Myocyte (in vitro differentiated cells): ENCODE measurements around the gene DAG1. TPM values are rescaled to one million over a fixed set of nuclear protein-coding genes. Genes with fewer than 3 reads are reported as not detected.
"Not testable (repeated sequence)": the region's sequence is repeated elsewhere in the genome, so short reads cannot be mapped to it uniquely, and the experiment has no call there.

Experiments
- DNase-seq: peaks from one replicate; pipeline ENCODE4 v3.0.0-alpha.2; 2012; ENCODE audit warnings: low read depth
- total RNA-seq: library from RNA; depleted of rRNA; stranded (reverse); fragments of >200 nt; gene quantifications from 2 replicates; pipeline ENCODE4 v1.2.3, GENCODE V29; 2014

Gene DAG1
- total RNA-seq, 1 donor from 2014 or later, result 276 TPM

DNA sequence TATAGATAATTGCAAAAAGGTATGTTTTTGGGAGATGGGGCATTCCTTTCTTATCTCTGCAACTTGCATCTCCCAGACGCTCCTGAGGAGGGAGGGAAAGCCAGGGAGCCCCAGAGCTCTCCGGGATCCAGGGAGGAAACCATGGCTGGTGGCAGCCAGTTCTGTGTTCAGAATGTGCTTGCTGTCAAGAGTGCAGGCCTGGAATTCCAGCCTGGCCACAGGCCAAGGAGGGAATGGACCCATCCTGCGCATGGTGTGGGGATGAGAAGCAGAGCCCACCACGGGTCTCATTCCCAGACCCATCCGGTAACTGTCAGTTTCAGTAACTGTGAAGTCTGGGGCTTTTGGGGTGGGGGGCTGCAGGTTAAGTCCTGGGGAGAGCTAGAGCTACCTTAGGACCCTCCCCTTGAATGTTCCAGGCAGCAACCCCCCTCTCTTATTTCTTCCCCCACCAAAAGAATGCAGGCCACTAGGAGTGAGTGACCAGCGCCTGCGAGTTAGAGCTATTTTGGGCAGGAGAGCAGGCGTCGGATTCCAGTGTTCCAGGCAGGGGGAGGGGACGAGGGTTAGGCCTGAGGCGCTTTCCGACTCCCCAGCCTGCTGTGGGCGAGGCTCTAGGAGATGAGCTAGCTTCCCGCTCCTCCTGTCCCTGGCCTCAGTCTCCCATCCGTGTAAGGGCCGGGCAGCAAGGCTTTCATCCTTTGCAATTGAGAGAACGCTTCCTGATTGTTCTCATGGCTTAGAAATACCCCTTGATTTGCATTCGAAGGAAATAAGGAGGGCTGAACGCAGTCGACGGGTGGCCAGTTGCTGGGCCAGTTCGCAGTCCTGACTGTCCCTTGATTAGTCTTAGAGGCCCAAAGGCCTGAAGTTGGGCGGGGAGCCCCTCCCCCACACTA is 781 bp upstream of the DAG1 start:
- peak; percentile 96 for DNase-seq

DNA sequence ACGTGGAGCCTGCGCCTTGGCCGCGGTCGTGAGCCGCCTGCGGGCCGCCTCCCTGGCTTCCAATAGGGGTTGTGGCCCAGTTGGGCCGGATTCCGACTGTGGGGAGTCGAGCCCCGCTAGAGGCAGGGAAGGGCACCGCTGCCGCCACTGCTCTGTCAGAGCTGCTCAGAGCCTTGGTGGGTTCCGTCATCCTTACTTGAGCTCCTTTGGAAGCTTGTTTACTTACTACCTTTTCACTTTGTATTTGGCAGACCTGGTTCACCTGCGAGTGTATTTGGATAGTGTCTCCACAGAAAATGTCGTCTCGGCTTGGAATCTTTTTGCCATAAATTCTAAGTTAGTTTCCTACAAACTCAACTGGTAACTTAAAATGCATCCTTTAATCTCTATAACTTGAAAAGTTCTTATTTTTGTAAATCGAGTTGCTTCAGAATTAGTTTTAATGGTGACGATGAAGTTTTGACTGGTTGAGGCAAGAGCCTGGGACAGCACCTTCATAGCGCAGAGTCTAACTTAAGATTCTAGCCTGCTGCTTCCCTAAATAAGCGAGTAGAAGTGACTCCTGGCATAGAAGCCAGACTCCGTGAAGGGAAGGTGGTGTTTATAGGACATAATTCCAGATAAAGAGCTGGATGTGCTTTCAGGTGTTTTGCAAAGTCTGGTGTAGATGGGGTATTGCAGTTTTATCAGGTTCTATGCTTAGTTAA is 800 bp downstream of the DAG1 start:
- DNase-seq, result peak; percentile 32

DNA sequence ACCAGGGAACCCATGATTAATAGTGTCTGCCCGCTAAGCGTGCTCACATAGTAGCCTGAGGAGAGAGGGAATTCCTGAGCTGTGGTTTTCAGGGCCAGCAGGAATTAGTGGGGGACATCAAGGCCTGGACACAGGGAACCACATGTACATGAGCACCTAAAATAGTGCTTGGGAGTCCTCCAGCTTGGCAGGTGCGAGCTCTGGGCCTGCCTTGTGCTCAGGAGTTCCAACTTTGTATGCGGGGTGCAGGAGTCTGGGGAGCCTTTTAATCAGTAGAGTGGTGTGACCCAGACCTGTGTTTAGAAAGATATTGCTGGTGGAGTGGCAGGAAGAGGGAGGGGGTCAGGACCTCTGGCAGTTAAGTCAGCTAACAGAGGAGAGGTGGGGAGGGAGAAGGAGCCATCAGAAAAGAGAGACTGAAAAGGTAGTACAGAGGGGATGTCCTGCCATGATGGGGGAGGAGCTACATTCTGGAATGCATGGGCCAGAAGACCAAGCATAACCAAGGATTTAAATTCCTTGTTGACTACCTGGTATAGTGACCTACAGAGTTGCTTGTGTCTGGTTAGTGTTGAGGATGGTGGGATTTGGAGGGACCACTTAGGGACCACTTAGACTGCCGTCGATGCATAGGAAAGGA is 1.9 kb downstream of the DAG1 start:
- peak; percentile 95 for DNase-seq

DNA sequence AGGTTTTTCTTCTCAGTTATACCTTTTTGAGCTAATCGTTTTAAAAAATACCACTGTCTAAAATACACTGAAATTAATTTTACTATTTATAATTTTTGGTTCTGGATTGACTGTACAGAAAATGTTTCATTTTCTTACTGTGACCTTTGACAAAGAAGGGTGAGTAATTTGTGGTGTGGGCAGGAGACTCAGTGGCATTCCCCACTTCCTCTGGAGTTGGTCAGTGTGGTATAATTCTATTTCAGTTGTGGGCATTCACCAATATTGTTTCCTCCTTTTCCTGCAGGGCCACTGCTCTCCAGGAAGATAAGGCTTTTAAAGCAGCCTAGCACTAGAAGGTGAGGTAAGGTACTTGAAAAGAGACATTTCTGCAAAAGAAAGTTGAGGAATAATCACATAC is 6.5 kb downstream of the DAG1 start:
- peak; percentile 76 for DNase-seq

- DNase-seq, result no peak
These were observed 12.7 kb downstream of the DAG1 start for GRCh38 chr3:49482766-49483165.

- no peak for DNase-seq
These were observed 14.4 kb downstream of the DAG1 start for GRCh38 chr3:49484471-49484870.

GRCh38 chr3:49489247-49489646 is 19.2 kb downstream of the DAG1 start:
- no peak for DNase-seq

GRCh38 chr3:49492969-49493368 is 22.9 kb downstream of the DAG1 start:
- no peak for DNase-seq

- no peak for DNase-seq
These were observed 23.8 kb downstream of the DAG1 start for GRCh38 chr3:49493901-49494300.

DNA sequence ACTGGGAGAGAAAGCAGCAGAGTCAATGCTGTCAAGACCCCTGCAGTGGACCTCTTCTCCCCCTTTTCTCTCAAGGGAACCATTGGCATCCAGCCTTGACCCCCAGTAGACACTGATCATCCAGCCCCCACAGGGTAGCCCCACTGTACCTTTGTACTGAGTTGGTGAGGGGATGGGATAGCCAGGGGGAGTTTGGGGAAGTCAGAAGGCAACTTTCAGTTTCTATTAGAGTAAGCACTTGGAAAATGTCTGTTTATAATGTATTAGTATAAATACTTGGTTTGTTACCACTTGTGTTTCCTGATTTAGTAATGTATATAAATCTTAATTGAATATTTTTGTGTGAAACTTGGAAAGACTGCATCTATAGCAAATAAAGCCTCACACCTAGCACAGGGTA is 25.0 kb downstream of the DAG1 start:
- DNase-seq, result no peak

- DNase-seq, result not testable (repeated sequence)
These were observed 26.8 kb downstream of the DAG1 start for GRCh38 chr3:49496845-49497244.

- no peak for DNase-seq
These were observed 27.5 kb downstream of the DAG1 start for GRCh38 chr3:49497606-49498005.

DNA sequence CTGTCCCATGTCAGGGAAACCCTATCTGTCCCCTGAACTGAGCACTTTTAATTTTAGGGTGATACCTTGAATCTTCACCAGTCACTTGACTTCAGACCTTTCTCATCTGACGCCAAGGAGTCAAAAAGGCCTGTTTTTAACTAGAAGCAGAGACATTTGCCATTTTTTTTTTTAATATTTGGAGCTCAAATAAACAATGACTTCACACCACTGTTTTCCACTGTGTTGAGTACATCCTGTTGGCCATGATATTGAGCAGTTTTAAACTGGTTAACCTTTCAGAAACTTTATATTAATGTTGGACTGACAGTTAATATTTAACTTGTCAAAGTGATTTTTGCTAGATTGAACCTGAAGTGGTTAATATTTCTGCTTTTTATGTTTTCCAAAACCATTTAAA is 28.2 kb downstream of the DAG1 start:
- DNase-seq, result no peak

DNA sequence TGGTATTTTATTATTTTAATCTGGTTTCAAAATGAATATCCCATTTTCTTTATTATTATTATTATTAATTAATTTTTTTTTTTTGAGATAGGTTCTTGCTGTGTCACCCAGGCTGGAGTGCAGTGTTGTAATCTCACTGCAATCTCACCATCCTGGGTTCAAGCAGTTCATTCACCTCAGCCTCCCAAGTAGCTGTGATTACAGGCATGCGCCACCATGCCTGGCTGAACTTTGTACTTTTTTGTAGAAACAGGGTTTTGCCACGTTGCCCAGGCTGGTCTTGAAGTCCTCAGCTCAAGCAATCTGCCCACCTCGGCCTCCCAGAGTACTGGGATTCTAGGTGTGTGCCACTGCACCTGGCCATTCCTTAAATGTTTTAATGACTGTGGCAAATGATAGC is 28.6 kb downstream of the DAG1 start:
- DNase-seq, result no peak

GRCh38 chr3:49500205-49500731 is 30.2 kb downstream of the DAG1 start:
- no peak for DNase-seq

DNA sequence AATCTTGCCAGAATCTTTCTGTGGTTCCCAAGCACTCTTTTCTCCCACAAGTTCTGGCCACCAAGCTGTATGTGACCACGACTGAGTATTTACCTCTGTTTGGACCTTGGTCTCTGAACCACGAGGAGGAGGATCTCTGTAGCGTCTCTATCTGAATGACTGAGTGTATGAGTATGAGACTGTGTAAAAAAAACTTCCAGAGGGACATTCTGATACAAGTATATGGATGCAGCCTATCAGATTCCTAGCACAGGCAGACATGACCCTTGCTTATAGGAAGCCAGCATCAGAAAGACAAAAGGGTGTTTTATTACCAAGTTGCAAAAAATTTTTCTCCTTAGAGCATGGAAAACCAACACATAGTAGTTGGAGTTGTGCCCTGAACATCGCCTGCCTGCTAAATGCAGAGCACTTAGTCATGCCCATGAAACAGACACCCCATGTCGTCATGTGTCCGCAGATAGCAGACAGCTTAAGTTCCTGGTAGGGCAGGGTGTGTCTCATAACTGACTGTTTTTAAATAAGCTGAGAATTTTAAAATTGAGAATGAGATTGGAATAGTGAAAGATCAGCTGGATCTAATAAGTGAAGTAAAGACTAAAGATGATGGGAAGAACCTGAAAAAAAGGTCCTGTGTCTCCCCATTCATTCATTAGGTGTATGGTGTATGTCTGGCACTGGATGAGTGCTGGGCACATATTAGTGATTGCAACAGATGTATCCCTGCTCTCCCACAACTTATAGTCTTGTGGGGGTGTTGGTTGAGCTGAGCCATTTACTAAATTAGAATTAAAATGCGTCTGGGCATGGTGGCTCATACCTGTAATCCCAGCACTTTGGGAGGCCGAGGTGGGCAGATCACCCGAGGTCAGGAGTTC is 30.9 kb downstream of the DAG1 start:
- DNase-seq, result peak; percentile 97

- no peak for DNase-seq
These were observed 31.8 kb downstream of the DAG1 start for GRCh38 chr3:49501842-49502241.

DNA sequence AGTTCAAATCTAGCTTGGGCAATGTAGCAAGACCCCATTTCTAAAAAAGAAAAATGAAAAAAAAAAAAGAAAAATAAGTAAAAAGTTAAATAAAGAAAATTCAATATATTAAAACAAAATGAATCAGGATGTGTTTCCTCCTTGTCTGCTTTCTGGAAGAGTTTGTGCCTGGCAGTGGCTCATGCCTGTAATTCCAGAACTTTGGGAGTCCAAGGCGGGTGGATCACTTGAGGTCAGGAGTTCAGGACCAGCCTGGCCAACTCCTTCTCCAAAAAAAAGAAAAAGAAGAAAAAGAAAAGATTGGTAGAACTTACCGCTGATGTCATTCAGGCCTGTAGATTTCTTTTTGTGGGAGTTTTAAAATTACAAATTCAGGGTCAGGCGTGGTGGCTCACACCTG is 36.8 kb downstream of the DAG1 start:
- no peak for DNase-seq

DNA sequence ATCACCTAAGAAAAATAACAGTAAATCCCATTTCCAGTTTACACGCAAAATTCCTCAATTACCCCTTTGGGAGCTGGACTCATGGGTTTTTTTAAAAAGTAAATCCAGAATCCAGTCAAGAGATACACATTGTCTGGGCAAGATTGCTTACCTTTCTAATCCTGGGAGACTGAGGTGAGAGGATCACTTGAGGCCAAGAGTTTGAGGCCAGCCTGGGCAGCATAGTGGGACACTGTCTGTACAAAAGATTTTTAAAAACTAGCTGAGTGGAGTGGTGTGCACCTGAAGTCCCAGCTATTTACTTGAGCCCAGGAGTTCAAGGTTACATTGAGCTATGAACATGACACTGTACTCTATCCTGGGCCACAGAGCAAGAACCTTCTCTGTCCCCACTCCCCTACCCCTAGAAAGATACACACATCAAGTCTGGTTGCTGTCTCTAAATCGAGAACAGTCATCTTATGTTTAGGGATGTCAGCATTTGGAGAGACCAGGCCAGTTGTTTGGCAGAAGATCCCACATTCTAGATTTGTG is 39.0 kb downstream of the DAG1 start:
- no peak for DNase-seq

- no peak for DNase-seq
These were observed 41.6 kb downstream of the DAG1 start for GRCh38 chr3:49511639-49512038.
